Fibroblast of peridontal ligament (primary cell): Measurements from ENCODE around the gene MYH9.

Source experiments
- DNase-seq: peaks from one replicate; pipeline ENCODE4 v3.0.0-alpha.2; 2010; ENCODE audit errors: extremely low read depth

MYH9 gene

DNA sequence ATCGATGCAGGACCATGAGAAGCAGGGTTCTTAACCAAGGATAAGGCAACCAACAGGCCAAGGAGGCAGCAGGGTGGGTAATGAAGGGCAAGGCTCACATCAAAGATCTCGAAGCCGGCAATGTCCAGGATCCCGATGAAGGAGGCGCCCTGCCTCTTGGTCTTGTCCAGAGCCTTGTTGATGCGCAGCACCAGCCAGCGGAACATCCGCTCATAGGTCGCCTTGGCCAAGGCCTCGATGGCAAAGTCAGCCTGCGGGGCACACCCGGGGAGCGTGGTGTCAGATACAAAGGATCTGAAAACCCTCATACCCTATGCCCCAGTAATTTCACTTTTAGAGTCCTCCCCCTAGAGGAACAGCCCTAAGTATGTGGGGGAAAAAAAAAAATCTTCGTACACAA, 71.3 kb downstream of the MYH9 start:
- DNase-seq: no peak

DNA sequence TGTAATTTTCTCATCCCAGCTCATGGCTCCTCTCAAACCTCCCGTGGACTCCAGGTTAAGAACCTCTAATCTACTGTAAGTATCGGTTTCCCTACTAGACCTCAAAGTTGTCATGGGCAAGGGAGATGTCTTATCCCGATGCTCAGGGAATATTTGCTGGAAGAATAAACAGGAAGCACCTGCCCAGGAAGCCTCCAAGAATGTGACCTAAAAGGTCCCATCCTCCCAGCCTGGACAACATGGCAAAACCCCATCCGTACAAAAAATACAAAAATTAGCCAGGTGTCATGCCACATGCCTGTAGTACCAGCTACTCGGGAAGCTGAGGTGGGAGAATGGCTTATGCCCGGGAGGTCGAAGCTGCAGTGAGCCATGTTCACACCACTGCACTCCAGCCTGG, 72.4 kb downstream of the MYH9 start:
- DNase-seq: no peak

- DNase-seq: no peak
These were observed 76.2 kb downstream of the MYH9 start for GRCh38 chr22:36311386-36312085.

DNA sequence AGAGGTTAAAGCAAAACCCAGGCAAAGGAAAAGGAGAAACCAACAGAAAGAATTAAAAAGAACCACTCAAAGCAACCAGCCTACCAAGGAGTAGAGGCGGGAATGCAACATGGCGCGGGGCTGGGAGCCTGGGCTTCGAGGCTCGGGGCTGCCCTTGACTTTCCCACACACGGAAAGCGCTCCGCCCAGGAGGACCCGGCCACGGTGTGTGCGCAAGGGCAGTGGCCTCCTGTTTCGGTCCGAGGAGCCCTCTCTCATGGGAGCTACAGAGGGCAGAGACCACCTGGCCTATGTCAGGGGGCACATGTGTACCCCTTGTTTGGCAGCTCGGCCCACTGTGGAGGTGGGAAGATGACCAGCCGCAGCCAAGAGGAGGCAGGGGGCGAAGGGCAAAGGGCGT, 78.9 kb downstream of the MYH9 start:
- no peak for DNase-seq

DNA sequence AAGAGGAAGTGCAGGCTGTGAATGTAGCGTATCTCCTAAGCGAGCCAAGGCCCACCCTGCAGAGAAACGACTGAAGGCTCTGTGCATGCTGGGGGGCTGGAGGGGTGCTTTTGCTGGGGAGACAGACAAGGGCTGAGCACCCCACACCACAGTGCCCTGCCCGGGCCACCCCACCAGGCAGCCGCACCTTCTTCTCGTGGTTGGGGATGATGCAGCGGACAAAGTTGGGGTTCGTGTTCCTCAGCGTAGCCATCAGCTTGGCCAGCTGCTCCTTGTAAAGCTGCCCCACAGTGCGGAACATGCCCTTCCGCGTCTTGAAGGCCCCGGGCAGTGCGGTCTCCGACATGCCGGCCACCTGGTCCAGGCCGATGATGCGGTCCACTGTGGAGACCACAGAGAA, 81.5 kb downstream of the MYH9 start:
- no peak for DNase-seq

DNA sequence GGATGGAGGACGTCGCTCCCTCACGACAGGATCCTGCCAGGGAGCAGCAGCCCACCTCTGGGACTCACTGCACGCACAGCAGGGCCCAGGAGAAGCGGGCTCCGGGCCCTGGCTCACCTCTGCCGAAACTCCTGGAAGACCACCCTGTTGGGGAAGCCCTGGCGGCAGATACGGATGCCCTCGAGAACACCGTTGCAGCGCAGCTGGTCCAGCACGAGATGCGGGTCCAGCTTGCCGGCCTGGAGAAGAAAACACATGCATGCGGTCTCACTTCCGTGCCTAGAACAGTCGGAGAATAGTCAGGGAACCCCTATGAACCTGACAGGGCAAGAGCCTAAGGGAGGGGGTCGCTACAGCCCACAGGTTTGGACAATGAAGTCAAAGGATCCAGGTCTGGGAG, 82.0 kb downstream of the MYH9 start:
- no peak for DNase-seq

- DNase-seq: no peak
These were observed 83.3 kb downstream of the MYH9 start for GRCh38 chr22:36304429-36304828.

DNA sequence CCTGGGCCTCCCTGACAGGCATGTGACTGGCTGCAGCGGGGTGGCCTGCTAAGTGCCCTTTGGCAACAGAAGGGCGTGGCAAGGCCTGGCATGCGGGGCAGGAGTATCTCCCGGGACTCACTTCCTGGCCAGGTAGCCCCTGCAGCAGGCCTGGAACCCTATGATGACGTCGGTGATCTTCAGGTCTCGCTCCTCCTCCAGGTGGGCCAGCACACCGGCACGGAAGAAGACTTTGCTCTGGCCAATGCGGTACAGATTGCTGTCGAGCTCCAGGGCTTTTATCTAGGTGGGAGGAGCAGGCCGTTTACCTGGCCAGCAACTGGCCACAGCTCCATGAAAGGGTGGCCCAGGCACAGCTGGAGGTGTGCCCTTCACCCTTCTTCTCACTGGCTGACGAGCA, 83.9 kb downstream of the MYH9 start:
- DNase-seq: no peak

- no peak for DNase-seq
These were observed 84.7 kb downstream of the MYH9 start for GRCh38 chr22:36303115-36303467.

DNA sequence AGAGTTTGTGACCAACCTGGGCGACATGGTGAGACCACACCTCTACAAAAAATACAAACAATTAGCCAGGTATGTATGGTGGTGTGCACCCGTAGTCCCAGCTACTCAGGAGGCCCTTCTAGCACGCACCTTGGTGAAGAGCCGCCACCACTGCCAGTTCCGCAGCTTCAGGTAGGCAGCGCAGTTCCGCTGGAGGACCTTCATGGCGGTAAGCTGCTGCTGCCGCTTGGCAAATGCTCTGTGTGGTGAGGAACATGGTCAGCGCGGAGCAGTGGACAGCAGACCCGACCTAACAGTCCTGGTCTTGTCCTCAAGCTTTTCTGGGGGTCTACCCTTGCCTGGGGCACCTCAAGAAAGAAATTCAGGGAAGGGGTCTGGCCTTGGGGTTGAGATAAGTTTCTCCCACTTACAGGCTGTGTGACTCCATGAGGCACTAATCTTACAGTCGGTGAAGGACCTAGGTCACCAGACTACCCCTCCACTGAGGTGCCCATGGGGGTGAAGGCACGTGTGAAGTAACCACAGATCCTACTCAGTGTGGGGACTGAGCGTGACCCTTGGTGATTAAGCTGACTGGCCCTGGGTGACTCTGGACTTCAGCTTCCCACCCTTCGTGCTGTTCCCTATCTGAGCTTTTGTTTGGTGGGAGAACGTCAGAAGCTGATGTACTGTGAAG, 85.2 kb downstream of the MYH9 start:
- DNase-seq: no peak

- DNase-seq: peak; percentile 95
These were observed 85.9 kb downstream of the MYH9 start for GRCh38 chr22:36301851-36302250.

DNA sequence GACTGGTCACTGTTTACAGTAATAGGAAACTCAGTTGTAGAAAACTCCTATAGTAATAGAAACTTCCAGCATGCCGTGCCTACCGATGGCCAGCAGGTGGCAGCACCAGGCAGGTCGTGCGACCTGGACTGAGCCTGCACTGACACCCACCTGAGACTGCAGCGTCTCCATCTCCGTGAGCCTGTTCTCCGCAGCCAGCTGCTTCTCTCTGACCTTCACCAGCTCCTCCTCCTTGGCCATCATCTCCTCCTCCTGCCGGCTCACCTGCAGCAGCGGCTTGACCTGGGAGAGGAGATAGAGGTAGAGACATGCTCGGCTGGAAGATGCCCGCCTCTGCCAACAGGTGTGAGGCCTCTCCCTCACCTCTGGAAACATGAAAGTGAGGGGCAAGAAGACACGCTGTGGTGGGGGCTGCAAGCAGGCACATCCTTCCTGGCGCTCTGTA, 86.4 kb downstream of the MYH9 start:
- DNase-seq: peak; percentile 70

- DNase-seq: no peak
These were observed 87.2 kb downstream of the MYH9 start for GRCh38 chr22:36300396-36301212.

GRCh38 chr22:36299911-36300310, 87.9 kb downstream of the MYH9 start:
- DNase-seq: no peak

DNA sequence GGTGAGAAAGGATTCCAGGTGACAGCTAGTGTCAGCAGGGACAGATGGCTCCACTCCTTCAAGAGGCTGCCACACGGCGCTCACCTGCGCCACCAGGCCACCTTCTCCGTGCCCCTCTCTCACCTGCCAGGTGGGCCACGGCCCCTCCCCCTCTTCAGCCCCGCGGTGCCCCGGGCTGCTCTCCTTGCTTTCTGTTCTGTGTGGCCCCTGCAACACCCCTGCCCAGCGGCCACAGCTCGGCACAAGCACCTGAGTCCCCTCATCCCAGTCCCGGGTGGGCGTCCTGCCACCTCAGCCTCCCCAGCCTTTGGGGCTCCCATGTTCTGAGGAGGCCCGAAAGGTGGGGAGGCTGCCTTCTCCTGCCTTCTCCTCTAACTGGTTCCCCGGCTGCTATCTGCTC, 88.5 kb downstream of the MYH9 start:
- DNase-seq: no peak

GRCh38 chr22:36298601-36299000, 89.2 kb downstream of the MYH9 start:
- no peak for DNase-seq

DNA sequence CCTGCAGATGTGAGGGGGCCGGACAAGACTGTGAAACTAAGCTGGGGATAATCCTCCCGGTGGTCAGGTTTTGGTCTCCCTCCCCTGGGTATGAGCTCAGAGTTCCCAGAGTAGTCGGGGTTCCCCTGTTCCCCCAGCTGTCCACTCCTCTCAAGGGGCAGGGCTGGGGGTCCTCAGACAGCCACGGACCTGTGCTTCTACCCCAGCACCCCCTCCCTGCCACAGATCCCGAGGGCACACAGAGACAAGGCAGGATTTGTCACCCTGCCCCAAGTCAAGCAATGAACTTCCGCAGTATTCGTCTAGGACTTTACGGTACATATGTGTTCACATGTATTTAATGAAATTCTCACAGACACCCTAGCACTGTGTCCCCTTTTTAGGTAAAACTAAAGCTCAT, 89.6 kb downstream of the MYH9 start:
- no peak for DNase-seq

- DNase-seq: no peak
These were observed 90.2 kb downstream of the MYH9 start for GRCh38 chr22:36297568-36297967.

DNA sequence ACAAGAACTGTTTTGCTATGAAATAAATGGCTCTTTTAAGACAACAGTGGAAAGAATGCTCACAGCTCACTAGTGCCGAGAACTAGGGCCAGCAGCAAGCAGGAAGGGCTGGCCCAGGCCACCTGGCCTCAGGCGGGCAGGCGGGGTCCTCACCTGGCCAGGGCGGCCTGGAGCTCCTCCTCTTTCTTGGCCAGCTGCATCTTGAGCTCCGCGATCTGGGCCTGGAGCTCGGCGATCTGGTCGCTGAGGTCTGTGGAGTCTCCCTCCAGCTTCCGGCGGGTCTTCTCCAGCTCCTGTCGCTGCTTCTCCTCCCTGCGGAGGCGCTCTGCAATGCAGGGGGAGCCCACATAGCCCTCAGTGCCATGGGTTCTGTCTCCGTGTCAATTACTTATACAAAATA, 91.1 kb downstream of the MYH9 start:
- no peak for DNase-seq

DNA sequence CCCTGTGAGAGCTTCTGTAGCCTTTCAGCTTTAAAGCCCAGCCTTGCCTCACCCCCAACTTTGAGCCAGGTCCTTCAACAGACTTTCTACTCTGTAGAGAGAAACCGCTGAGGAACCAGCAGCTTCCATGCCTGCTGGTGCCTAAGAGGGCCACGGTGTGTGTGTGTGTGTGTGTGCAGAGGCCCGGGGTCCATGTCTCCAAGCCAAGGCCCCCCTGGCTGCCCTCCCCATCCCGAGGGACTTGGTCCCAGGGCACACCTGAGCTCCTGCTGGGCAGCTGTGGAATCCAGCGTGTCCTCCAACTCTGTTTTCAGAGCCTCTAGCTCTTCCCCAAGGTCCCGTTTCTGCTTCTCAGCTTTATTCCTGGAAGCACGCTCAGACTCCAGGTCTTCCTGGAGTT, 92.5 kb downstream of the MYH9 start:
- no peak for DNase-seq

GRCh38 chr22:36294801-36295200, 93.0 kb downstream of the MYH9 start:
- DNase-seq: no peak

DNA sequence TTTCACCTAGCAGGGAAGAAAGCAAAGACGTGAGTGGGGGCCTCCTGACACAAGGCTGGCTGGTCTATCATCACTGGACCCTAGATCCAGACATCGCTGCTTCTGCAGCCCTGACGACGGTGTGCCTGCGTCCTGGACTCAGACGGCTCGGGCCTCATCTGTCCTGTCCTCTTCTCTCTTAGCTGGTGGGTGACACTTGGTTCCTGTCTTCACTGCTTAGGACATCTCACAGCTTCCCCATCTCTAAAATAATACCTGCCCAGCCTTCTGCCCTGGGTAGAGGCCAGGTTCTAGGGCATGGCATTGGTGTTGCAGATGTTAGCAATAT, 93.5 kb downstream of the MYH9 start:
- DNase-seq: no peak
